ENCODE data around the gene GLI2. TPM values are rescaled to one million over a fixed set of nuclear protein-coding genes. Genes with fewer than 3 reads are reported as not detected.

The GLI2 gene
- total and polyA plus RNA-seq, 7 donors: 0.23 to 6.4 (median 2.1) TPM

DNA sequence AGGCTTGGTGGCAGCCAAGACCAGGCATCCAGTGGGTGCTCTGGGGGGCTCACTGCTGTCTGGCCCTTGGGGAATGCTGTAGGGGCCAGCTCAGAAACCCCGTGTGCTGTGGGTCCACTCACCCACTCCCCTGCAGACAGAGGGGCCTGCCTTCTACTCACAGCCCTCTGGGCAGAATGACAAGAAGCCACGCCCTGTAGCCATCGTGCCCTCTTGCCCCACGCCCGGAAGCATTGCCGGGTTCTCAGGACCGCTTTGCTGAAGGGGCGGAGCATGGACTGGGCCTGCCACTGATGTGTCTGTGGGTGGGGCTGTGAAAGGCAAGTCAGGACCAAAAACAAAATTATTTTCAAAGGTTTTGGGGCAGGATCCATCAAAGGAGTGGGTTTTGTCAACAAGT is 27.8 kb downstream of the GLI2 start:
- intact Hi-C loops (cut with DNase I): no loop called here
- Histone ChIP-seq H3K4me1 (peaks cover 0 to 46% (median 36%) of the 10 kb centered on the region in 4 donors), H3K27ac (no peak overlapping the region), H3K9me3 (no peaks in the 10 kb centered on the region), H3K27me3 (no peaks in the 10 kb centered on the region), H3K4me3 (no peak overlapping the region), H3K36me3 (no peaks in the 10 kb centered on the region)
- TF ChIP-seq POLR2AphosphoS5 (IDR thresholded peaks at IDR 0.05): no peak
- TF ChIP-seq EP300 (IDR thresholded peaks at IDR 0.05): no peak
- TF ChIP-seq, protein P1, sequence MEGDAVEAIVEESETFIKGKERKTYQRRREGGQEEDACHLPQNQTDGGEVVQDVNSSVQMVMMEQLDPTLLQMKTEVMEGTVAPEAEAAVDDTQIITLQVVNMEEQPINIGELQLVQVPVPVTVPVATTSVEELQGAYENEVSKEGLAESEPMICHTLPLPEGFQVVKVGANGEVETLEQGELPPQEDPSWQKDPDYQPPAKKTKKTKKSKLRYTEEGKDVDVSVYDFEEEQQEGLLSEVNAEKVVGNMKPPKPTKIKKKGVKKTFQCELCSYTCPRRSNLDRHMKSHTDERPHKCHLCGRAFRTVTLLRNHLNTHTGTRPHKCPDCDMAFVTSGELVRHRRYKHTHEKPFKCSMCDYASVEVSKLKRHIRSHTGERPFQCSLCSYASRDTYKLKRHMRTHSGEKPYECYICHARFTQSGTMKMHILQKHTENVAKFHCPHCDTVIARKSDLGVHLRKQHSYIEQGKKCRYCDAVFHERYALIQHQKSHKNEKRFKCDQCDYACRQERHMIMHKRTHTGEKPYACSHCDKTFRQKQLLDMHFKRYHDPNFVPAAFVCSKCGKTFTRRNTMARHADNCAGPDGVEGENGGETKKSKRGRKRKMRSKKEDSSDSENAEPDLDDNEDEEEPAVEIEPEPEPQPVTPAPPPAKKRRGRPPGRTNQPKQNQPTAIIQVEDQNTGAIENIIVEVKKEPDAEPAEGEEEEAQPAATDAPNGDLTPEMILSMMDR (IDR thresholded peaks at IDR 0.05): no peak
- no peak for TF ChIP-seq POLR2A (IDR thresholded peaks at IDR 0.05)
- peak; percentile 63 for DNase-seq
- 21 to 64% methylated on average over 8 of the region's 8 CpGs for WGBS, 2 donors

DNA sequence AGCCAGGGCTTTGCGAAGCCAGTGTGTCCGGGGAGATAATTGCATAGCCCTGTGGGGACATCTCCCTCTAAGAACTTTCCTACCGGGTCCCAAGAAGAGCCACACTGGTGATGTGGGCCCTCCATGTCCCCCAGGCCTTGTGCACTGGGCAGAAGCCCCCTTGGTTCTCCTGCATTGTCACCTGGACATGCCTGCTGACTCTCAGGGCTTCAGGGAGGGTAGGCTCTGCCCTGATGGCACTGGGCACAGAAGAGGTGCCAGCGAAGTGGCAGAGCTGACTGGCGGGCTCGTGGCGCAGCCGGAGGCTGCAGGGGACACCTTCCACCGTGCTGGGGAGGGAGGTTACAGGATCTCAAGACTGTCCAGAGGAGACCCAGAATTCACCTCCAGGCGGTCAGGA is 28.3 kb downstream of the GLI2 start:
- Histone ChIP-seq H3K9me3 (no peaks in the 10 kb centered on the region), H3K27ac (peak overlapping the region in 1 of 4 donors; percentile 22), H3K4me1 (peaks cover 0 to 42% (median 32%) of the 10 kb centered on the region in 4 donors), H3K36me3 (no peaks in the 10 kb centered on the region), H3K27me3 (no peaks in the 10 kb centered on the region), H3K4me3 (no peak overlapping the region)
- intact Hi-C loops (cut with DNase I): loop anchor here (2.0 kb wide), 1 partner anchor 67 kb away; no protein-coding TSS in a partner anchor
- no peak for TF ChIP-seq POLR2AphosphoS5 (IDR thresholded peaks at IDR 0.05)
- TF ChIP-seq POLR2A (IDR thresholded peaks at IDR 0.05): no peak
- TF ChIP-seq, protein P1 (IDR thresholded peaks at IDR 0.05): no peak
- TF ChIP-seq EP300 (IDR thresholded peaks at IDR 0.05): no peak
- WGBS, 2 donors: 83 to 92% methylated on average over 10 of the region's 10 CpGs
- peak; percentile 46 for DNase-seq

DNA sequence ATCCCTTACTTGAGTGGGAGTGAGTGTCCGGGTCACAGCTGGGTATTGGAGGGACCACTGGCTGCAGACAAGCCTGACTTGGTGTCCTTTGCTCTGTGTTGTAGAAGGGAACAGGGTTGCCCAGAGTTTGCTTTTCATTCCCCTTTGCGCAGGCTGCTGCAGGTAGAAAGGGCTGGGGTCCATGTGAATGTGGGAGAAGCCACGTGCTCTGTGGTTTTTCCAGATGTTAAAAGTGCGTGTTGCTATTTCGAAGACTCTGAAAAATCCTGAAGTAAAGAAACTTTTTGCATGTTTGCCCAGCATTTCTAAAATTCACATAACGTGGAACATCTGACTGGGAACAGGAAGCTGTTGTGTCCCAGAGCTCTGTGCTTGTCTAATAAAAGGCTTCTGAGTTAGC is 28.8 kb downstream of the GLI2 start:
- intact Hi-C loops (cut with DNase I): loop anchor here (2.0 kb wide), 1 partner anchor 68 kb away; no protein-coding TSS in a partner anchor
- DNase-seq: peak; percentile 30
- H3K27me3 ChIP-seq: no peaks in the 10 kb centered on the region
- peaks cover 0 to 38% (median 29%) of the 10 kb centered on the region in 4 donors for H3K4me1 ChIP-seq
- no peak overlapping the region for H3K4me3 ChIP-seq
- no peaks in the 10 kb centered on the region for H3K36me3 ChIP-seq
- H3K9me3 ChIP-seq: no peaks in the 10 kb centered on the region
- no peak for TF ChIP-seq POLR2A (IDR thresholded peaks at IDR 0.05)
- TF ChIP-seq EP300 (IDR thresholded peaks at IDR 0.05): no peak
- no peak for TF ChIP-seq POLR2AphosphoS5 (IDR thresholded peaks at IDR 0.05)
- TF ChIP-seq, protein P1 (IDR thresholded peaks at IDR 0.05): no peak
- WGBS, 2 donors: 84 to 89% methylated on average over 6 of the region's 6 CpGs
- peak overlapping the region in 2 of 4 donors; percentile 22 to 71 for H3K27ac ChIP-seq

DNA sequence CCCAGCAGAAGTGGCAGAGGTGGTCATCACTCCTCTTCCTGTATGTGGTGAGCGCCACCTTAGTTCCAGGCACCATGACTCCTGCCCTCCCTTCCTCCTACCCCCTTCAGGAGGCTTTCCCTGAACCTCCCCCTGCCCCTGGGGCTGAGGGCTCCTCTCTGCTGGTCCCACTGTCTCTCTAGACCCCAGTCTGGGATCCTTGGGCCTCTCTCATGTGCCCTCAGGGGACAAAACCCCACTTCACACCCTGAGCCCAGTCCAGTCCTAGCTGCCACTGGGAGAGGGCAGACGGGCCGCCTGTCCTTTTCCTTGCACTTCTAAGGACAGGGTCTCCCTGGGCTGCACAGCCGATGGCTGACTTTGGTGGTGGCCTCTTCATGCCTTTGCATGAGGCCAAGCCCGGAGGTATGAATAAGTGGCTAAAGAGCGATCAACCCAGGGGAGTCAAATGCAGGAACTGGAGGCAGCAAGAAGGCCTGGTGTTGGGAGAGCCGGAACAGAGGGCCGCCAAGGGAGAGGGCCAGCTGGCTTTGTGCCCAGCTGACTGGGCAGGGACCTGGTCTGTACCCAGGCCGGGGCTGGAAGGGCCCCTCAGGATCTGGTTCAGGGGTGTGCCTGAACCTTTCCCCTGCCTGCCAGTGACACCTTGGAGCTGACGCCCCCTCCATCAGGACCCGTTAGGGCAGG is 29.5 kb downstream of the GLI2 start:
- intact Hi-C loops (cut with DNase I): loop anchor here (2.0 kb wide), 1 partner anchor 68 kb away; no protein-coding TSS in a partner anchor
- peak; percentile 69 for DNase-seq
- no peaks in the 10 kb centered on the region for H3K9me3 ChIP-seq
- no peaks in the 10 kb centered on the region for H3K36me3 ChIP-seq
- 80 to 82% methylated on average over 11 of the region's 11 CpGs for WGBS, 2 donors
- H3K27me3 ChIP-seq: no peaks in the 10 kb centered on the region
- H3K4me1 ChIP-seq: peaks cover 0 to 38% (median 26%) of the 10 kb centered on the region in 4 donors
- no peak overlapping the region for H3K4me3 ChIP-seq
- peak overlapping the region; percentile 61 to 73 (median 70) for H3K27ac ChIP-seq
- TF ChIP-seq POLR2AphosphoS5 (IDR thresholded peaks at IDR 0.05): no peak

DNA sequence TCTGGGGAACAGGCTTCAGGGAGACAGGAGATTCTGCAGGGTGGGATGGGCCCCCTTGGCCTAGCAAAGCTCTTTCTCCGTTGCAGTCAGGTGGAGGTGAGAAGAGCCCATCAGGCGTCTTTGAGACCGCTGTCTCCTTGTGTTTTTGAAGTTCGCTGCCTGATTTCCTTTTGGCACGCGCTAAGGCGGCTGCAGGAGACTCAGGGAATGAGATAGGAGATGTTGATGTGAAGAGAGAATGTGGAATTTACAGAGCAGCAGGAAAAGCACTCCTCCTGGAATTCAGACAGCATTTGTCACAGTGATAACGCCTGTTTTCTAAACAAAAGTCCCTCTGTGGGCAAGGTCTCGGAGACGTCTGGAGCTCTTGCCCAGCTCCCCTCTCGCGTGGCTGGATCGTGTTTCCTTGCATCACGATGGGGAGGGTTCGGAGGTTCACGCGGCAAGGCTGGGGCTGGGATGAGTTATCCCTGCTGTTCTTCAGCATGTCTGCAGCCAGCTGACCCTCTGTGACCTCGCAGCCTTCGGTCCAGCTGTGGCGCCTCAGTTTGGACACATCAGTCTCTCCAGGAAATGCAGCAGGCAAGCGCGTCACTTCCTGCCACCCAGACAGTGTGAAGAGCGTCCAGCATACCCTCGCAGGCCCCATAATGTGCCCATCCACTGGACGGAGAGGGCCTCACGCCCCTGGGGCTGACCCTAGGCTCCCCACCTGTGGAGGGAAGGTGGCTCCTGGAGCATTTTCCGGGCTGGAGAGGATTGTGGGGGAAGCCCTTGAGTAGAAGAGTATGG is 30.2 kb downstream of the GLI2 start:
- H3K4me3 ChIP-seq: no peak overlapping the region
- intact Hi-C loops (cut with DNase I): loop anchor here (2.0 kb wide), 1 partner anchor 69 kb away; no protein-coding TSS in a partner anchor
- H3K4me1 ChIP-seq: peaks cover 0 to 36% (median 24%) of the 10 kb centered on the region in 4 donors

More for the DNA sequence above, 30.2 kb downstream of the GLI2 start:
- Histone ChIP-seq H3K36me3 (no peaks in the 10 kb centered on the region), H3K27ac (peak overlapping the region; percentile 61 to 73 (median 70)), H3K27me3 (no peaks in the 10 kb centered on the region), H3K9me3 (no peaks in the 10 kb centered on the region)
- WGBS, 2 donors: 75 to 81% methylated on average over 27 of the region's 27 CpGs
- TF ChIP-seq POLR2A (IDR thresholded peaks at IDR 0.05) (no peak), POLR2AphosphoS5 (IDR thresholded peaks at IDR 0.05) (peak; percentile 73 to 87 (median 80))
- DNase-seq: peak; percentile 95
